HG03280 (cell line): ENCODE results near the gene APC.

Experiments
- ATAC-seq: cut with Tn5 transposase; IDR thresholded peaks from one replicate; pipeline ENCODE4 v1.9.1; 2021; ENCODE audit warnings: mild to moderate bottlenecking, moderate library complexity; ENCODE audit not compliant: unreplicated experiment

The APC gene

GRCh38 chr5:112892776-112893175, 155.1 kb downstream of the APC start:
- ATAC-seq = no peak

- ATAC-seq = no peak
Measured at GRCh38 chr5:112895682-112896081, 158.0 kb downstream of the APC start.
